ENCODE measurements around the gene HS3ST1.
"Not testable (repeated sequence)": the region's sequence is repeated elsewhere in the genome, so short reads cannot be mapped to it uniquely, and the experiment has no call there.

HS3ST1 gene

DNA sequence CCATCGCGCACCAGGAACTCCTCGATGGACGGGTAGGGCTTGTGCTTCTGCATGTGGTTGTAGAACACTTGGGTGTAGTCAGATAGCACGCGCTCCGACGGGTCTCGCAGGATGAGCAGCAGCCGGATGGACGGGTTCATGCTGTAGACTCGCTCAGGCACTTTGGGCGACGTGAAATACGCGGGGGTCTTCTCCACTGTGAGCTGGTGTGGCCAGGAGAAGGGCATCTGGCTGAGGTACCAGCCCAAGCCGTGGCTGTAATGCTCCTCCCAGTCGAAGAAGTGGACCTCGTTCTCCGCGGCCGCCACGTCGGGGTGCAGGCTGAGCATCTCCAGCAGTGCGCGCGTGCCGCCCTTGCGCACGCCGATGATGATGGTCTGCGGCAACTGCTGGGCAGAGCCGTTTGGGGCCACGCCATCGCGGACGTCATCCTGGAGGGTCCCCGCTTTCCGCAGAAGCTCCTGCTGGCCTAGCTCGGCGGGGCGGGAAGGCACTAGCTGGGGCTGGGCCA is 29.2 kb downstream of the HS3ST1 start:
- no peak for DNase-seq

DNA sequence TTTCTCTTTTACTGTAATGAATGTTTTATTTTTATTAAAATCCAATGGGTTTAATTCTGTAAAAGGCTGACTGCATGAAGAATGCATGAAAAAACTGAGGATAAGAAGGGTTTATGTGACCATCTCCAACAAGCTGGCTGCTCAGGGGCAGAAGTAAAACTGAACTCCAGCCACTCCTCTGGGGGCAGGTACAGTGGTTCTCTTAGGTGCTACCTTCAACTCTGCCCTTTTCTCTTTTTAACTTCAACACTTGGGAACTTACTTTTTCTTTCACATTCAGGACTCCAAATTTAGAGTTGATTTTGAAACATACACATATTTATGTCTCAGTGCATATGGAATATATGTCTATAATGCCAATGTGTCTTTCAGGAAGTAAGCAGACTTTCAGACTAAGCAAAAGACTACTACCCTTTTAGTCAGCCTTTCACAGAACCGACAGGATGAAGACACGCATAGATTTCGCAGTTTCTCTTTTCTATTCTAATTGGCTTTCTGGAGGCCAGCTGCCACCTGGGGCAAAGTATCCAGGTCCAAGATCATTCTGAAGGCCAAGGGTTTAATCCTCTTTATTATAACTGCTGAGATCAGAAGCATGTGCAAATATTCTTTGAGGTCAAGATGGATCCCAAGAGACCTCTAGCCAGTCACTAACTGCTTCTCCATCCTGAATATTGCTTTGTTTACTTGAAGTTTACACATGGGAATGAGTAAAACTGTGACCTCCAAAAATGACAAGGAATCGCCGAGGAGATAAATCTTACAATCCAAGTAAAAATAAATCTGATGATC is 30.7 kb downstream of the HS3ST1 start:
- DNase-seq, result no peak

DNA sequence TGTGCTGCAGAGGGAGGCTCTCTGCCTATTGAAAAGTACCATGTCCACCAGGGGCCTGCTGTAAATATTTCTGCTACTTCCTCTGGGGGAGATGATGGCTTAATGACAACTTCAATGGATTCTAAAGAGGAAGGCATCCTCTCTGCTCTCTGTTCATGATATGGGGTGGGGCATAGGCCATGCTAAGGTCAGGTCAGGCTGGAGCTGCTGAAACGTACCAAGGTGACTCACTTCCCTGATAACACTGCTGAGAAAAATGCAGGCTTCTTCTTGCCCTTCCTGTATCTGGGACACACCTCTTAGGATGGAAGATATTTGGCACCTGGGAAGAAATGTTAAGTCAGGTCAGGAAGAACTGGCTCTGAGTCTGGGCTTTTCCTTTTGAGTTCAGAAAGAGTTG is 31.5 kb downstream of the HS3ST1 start:
- no peak for DNase-seq

DNA sequence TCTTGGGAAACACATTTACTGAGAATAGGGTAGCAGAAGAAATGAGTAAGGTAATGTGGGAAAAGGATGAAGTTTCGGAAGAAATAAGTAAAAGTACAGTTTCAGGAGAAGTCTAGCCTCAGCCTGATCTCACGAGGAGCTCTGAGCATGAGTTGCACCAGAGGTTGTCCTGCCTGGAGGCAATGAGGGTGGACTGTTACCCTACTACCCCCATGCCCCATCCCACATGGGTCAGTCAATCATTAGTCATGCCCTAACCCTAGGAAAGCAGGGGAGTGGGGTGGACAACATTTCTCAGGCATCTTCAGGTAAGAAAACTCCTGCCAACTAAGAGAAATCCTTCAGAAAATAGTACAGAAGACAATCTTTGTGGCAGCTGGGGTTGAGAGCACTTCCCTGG is 35.1 kb downstream of the HS3ST1 start:
- DNase-seq, result no peak

DNA sequence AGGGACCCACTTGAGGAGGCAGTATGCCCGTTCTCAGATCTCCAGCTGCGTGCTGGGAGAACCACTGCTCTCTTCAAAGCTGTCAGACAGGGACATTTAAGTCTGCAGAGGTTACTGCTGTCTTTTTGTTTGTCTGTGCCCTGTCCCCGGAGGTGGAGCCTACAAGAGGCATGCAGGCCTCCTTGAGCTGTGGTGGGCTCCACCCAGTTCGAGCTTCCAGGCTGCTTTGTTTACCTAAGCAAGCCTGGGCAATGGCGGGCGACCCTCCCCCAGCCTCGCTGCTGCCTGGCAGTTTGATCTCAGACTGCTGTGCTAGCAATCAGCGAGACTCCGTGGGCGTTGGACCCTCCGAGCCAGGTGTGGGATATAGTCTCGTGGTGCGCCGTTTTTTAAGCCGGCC is 44.6 kb downstream of the HS3ST1 start:
- DNase-seq, result not testable (repeated sequence)

DNA sequence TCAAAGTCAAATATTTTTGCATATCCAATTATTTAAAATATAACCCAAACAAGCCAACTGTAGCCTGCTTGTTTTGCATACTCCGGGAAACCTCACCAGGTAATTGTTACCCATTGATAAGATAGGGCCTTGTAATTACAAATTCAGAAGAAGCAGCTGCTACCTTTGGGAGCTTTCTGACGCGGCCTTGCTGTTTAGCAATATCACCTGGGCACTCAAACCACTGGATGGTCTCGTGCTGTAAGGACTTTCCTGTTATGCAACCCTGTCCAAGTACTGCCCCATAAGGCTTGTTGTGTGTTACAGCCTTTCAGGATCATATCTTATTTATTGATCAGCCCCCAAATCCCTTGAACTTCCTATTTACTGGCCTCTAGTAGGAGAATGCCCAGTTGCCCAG is 52.1 kb downstream of the HS3ST1 start:
- no peak for DNase-seq

DNA sequence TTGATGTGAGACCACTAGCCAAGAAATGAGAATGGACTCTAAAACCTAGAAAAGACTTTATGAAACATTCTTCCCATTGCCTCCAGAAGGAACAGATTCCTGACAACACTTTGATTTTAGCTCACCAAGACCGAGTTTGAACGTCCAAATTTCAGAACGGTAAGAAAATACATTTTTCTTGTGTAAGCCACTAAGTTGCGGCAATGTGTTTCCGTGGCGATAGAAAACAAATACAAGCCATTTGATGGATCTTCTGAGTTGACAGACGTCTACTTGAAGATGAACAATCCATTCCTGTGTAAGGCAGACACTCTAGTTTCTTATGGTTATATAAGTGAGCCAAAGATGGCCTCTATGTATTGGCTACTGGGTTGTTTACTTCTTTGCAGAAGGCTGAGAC is 52.5 kb downstream of the HS3ST1 start:
- no peak for DNase-seq

DNA sequence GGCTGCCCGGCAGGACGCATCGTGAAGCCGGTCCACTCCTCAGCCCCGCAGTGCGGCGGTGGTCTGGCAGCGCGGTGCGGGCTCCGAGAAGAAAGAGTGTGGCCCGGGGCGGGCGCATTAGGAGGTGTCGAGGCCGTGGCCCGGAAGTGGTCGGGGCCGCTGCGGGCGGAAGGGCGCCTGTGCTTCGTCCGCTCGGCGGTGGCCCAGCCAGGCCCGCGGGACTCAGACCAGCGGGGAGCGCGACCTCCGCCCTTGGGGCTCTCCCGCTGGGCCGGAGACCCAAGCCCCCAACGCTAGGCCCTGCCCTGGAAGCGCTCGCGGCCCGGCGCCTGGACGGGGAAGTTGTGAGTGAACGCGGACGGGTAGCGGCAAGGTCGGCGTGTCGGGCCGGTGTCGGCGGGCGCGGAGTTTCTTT is 60.0 kb downstream of the HS3ST1 start:
- no peak for DNase-seq

DNA sequence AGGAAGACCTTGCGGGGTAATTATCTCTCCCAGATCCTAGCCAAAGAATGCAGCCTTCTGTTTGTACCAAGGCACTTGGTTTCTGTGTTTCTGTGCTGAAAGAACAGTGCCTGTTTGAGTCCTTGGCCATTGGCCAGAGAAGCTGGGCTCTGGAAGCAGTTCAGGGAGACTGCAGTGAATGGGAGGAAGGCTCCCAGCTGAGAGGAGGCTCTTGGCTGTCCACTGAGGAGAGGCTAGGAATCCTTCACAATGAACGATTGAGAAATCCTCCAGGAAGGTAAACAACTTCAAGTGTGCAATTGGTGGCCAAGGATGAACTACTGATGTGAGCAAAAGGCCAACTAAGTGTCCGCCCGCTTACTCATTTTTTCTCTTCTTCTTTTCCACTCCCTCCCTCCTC is 61.3 kb downstream of the HS3ST1 start:
- peak; percentile 69 for DNase-seq

DNA sequence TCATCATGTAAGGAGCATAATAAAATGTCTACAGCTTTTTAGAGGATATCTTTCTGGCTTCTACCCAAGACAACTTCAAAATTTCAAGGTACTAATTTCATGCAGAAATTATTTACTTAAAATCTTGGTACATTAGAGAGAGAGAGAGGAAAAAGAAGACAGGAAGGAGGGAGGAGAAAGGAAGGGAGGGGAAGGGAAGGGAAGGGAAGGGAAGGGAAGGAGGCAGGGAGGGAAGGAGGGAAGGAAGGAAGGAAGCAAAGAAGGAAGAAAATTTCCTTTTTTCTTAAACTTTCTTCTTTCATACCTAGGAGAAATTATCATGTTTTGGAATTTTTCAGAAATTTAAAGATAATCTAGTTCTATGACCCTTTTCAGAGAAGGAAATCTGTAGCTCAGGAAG is 61.8 kb downstream of the HS3ST1 start:
- no peak for DNase-seq

DNA sequence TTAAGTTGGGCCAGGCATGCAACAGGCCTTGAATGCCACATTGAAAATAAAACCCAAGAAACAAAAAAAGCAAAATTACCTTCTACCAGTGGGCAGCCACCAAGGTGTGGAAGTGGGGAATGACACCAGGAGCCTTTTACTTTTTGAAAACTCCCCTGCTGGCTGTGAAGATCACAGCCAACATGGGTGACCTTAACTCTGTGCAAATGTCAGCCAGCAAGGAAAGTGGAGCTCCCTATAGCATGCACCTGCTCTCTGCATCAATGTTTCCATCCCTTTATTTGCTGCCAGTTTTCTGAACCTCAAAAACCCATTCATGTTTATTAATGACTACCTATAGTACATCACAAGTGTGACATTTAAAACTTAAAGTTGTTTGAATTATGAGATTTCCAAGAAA is 63.7 kb downstream of the HS3ST1 start:
- DNase-seq, result no peak

DNA sequence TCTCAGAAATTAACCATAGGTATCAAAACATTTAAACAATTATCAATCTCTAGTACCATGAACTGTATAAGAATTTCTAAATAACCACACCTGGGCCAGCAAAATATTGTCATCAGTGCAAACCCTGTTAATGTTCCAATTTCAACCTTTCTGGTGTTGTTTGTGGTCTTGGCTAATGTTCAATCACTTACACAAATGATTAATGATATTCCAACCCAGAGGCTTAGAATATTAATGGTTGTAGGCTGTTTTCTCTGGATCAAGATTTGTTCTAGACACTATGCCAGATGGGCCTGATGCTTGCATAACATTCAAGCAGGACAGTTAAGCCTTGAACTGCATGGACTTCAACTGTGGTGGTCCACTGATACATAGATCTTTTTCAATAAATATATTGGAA is 69.1 kb downstream of the HS3ST1 start:
- DNase-seq, result no peak

DNA sequence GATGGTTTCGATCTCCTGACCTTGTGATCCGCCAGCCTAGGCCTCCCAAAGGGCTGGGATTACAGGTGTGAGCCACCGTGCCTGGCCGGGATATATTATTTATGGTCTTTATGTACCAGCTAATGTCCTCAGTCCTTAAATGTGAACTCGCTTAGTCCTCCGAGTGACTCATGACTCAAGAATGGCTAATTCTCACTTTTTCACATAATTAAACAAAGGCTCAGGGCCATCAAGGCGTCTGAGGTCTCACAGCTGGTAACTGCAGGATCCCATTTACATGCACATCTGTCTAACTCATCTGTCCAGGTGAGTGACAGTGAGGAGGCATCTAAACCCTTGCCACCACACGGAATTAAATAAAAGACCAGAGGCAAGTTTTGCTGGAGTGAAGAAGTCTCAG is 73.5 kb downstream of the HS3ST1 start:
- no peak for DNase-seq

DNA sequence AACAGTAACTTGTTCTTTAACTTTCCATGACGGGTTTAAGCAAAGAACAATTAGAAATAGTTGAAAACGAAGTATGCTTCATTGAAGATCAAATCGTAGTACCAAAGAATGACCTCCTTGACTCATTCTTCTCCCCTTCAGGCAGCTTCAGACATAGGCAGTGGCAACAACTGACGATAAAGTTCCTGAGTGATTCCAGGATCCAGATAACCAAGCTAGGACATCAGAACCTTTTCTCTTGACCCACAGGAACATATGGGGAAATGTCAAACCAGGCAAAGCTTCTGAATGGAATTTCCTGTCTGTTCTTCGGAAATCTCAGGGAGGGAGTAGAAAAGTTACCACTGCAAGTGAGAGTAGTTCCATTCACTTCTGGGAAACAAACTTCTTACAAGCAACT is 74.2 kb downstream of the HS3ST1 start:
- DNase-seq, result no peak

DNA sequence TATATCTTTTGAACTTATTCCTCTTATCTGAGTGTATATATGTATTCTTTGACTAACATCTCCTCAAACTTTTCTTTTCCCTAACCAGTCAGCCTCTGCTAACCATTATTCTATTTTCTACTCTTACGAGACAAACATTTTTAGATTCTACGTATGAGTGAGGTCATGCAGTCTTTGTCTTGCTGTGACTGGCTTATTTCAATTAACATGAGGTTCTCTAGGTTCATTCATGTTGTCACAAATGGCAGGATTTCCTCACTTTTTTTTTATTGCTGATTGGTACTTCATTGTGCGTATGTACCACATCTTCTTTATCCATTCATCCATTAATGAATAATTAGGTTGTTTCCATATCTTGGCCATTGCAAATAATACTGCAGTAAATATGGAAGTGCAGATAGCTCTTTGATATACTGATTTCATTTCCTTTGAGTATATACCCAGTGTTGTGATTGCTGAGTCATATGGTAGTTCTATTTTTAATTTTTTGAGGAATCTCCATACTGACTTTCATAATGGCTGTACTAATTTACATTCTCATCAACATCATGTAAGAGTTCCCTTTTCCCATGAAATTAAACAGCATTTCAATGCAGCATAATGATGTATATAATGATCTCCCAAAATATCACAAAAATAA is 80.1 kb downstream of the HS3ST1 start:
- no peak for DNase-seq

DNA sequence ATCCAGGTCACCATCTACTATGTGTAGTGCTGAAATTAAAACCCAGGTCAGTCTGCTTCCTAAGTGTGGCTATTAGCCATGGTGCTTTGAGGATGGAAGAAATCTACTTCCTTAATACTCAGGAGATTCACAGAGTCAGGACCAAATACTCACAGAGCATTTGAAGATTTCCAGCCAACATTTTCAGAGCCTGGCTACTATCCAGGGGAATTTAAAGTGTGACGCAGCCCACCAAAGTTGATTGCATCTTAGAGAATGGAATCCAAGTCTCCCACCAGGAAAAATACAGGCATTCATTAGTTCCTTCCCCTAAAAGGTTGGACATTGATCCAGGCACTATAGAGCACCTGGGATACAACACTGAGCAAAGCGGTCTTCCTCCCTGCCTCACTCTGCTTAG is 83.8 kb downstream of the HS3ST1 start:
- DNase-seq, result no peak

DNA sequence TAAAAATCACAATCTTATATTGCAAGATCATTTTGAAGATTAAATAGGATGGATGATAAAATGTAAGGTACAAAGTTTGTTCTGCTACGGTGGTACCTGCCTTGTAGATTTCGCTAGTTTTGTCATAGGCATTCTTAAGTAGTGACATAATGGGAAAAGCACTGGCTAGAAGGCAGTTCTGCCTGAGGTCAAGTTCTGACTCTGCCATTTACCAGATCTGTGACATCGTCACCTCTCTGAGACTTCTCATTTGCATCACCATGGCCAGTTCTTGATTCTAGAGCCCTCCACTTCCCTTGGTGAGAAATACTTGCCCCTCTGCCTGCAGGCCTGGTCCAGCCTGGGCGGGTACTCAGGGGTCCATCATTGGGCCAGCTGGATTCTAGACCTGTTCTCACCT is 85.2 kb downstream of the HS3ST1 start:
- no peak for DNase-seq
